AG04449 (cell line): ENCODE data around the gene C15orf40.
"Not testable (repeated sequence)": the region's sequence is repeated elsewhere in the genome, so short reads cannot be mapped to it uniquely, and the experiment has no call there.

Source experiments
- CTCF ChIA-PET: fragments of 350-600 bp; formaldehyde crosslinking; extraction: SDS; loops from one replicate; lab custom pipeline; 2021; ENCODE audit warnings: antibody characterized with exemption; lab: Yijun Ruan, JAX
- POLR2A ChIA-PET: fragments of 400-600, 350-600 bp; formaldehyde crosslinking; extraction: SDS; loops from one replicate; lab custom pipeline; 2020; ENCODE audit warnings: antibody characterized with exemption, inconsistent platforms; lab: Yijun Ruan, JAX
- DNase-seq: peaks from one replicate; pipeline ENCODE4 v3.0.0-alpha.2; 2010; ENCODE audit warnings: low read depth, low spot score
- H3K4me3 ChIP-seq: 2 replicates; pipeline ENCODE4 v1.5.1; 2011; ENCODE audit warnings: low read depth, mild to moderate bottlenecking, control low read depth, low read length
- TF ChIP-seq, protein P1 (sequence below): IDR thresholded peaks from one replicate; pipeline ENCODE4 v1.5.1; 2011; ENCODE audit warnings: mild to moderate bottlenecking, moderate library complexity, low read length, control low read depth, inconsistent platforms; ENCODE audit not compliant: insufficient read depth; ENCODE audit errors: missing control alignments

C15orf40 gene

DNA sequence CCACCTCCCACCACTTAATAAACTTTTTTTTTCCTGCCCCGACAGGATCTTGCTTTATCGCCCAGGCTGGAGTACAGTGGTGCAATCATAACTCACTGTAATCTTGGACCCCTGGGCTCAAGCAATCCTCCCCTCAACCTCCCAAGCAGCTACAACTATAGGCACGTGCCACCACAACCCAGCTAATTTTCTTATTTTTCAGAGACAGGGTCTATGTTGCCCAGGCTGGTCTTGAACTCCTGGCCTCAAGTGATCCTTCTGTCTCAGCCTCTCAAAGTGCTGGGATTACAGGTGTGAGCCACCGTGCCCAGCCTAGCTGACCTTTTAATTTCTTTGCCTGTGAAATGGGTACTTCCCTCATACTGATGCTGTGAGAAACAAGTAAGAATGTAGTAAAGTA lies 3.9 kb upstream of the C15orf40 start:
- TF ChIP-seq, protein P1, sequence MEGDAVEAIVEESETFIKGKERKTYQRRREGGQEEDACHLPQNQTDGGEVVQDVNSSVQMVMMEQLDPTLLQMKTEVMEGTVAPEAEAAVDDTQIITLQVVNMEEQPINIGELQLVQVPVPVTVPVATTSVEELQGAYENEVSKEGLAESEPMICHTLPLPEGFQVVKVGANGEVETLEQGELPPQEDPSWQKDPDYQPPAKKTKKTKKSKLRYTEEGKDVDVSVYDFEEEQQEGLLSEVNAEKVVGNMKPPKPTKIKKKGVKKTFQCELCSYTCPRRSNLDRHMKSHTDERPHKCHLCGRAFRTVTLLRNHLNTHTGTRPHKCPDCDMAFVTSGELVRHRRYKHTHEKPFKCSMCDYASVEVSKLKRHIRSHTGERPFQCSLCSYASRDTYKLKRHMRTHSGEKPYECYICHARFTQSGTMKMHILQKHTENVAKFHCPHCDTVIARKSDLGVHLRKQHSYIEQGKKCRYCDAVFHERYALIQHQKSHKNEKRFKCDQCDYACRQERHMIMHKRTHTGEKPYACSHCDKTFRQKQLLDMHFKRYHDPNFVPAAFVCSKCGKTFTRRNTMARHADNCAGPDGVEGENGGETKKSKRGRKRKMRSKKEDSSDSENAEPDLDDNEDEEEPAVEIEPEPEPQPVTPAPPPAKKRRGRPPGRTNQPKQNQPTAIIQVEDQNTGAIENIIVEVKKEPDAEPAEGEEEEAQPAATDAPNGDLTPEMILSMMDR: no peak
- H3K4me3 ChIP-seq: no peak overlapping the region
- CTCF ChIA-PET: interaction anchor here (1.2 kb wide), 1 partner anchor 232 kb away, joined by 3 read pairs; no protein-coding TSS in a partner anchor
- DNase-seq: no peak
- POLR2A ChIA-PET: interaction anchor here (1.5 kb wide), 1 partner anchor 52 kb away, joined by 3 read pairs; the partner anchor contains the start of gene BTBD1

DNA sequence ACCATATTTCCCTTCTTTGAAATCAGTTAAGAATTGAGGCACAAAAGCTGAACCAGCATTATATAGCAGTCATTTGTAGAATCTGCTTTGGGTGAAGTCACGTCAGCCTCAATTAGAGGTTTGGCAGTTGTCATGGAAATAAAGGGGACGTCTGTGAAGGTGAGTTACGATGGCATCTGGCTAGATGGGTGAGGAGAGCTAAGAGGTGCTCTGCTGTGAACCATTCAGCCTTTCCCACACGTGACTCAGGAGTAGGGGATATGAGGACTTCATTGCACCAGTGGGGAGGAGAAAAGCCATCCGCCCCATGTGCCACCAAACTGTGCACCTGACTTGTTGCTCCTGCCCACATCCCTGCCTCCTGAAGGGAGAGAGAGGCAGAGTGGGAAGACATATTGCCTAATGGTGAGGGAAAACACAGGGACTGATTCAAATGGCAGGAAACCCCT lies 2.8 kb upstream of the C15orf40 start:
- no peak for DNase-seq
- TF ChIP-seq, protein P1: no peak
- ChIA-PET CTCF (interaction anchor here (1.2 to 5.7 kb wide), 2 partner anchors 12 to 233 kb away, joined by 3 to 79 read pairs; no protein-coding TSS in a partner anchor), POLR2A (no interaction called here)
- H3K4me3 ChIP-seq: no peak overlapping the region

DNA sequence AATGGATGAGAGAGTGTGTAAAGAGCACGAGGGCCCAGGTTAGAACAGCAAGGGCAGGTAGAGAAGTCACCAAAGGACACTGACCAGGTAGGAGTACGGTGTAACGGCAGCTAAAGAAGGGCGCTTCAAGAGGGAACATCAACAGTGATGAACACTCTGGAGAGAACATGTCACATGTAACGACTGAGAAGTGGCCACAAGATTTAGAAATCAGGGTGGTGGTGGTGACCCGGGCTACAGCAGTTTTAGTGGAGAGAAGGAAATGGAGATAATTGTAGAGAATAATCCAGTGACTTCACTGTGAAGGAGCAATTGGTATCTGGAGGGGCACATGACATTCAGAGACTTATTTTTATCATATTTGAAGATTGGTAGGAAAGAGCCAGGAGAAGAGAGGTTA lies 1.2 kb upstream of the C15orf40 start:
- ChIA-PET POLR2A (no interaction called here), CTCF (interaction anchor here (0.9 to 5.7 kb wide), 10 partner anchors 10 to 475 kb away, joined by 3 to 79 read pairs (median 7); partner anchors contain the start of gene RAMAC)
- TF ChIP-seq, protein P1: no peak
- H3K4me3 ChIP-seq: no peak overlapping the region
- no peak for DNase-seq

DNA sequence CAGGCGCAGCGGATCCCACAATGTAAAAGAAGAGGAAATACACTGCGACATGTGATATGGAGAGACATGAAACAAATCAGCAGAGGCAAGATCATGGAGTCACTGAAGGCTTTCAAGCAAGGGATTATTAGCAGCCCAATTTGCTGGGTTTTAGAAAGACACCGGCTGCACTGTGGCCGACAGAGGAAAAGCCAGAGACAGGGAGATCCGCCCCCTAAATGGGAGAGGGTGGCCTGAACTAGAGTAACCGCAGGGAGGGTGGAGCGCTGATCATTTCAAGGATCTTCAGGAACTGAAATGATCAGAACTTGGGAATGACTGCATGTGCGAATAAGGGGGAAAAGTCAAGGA lies 612 bp upstream of the C15orf40 start:
- peak overlapping the region; percentile 90 for H3K4me3 ChIP-seq
- ChIA-PET CTCF (interaction anchor here (0.6 to 5.7 kb wide), 29 partner anchors 9 to 474 kb away, joined by 3 to 79 read pairs (median 6); partner anchors contain the start of genes HDGFL3, RAMAC and RPS17), POLR2A (interaction anchor here (1.8 to 1.9 kb wide), 2 partner anchors 196 to 472 kb away, joined by 6 to 9 read pairs; partner anchors contain the start of genes HDGFL3 and RPS17)
- TF ChIP-seq, protein P1: no peak
- no peak for DNase-seq

GRCh38 chr15:83010709-83011270 lies 649 bp downstream of the C15orf40 start:
- TF ChIP-seq, protein P1: peak; percentile 88
- ChIA-PET POLR2A (interaction anchor here (0.6 to 1.9 kb wide), 4 partner anchors 12 to 963 kb away, joined by 3 to 9 read pairs (median 6); partner anchors contain the start of genes HDGFL3 and RPS17), CTCF (interaction anchor here (0.6 to 5.7 kb wide), 49 partner anchors 9 to 563 kb away, joined by 3 to 79 read pairs (median 4); partner anchors contain the start of genes HDGFL3 and RPS17)
- DNase-seq: peak; percentile 36
- H3K4me3 ChIP-seq: peak overlapping the region; percentile 90

DNA sequence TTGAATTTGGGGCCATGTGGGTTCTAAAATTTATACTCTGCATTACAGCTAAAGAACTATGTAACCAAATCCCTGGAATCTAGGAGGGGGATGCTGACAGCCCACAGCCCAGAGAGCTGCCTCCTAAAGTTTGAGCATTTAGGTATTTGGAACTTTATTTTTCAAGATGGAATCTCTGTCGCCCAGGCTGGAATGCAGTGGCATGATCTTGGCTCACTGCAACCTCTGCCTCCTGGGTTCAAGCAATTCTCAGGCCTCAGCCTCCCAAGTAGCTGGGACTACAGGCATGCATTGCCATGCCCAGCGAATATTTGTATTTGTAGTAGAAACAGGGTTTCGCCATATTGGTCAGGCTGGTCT lies 10.8 kb downstream of the C15orf40 start:
- DNase-seq, H3K4me3 ChIP-seq: not testable (repeated sequence)
- ChIA-PET POLR2A (interaction anchor here (1.3 kb wide), 1 partner anchor 465 kb away, joined by 3 read pairs; no protein-coding TSS in a partner anchor), CTCF (interaction anchor here (0.8 to 6.8 kb wide), 25 partner anchors 11 to 473 kb away, joined by 3 to 79 read pairs (median 5); partner anchors contain the start of genes C15orf40, RAMAC and RPS17)
